Mesothelial cell of epicardium (in vitro differentiated cells): Measurements from ENCODE around the gene FUT8. TPM values are rescaled to one million over a fixed set of nuclear protein-coding genes. Genes with fewer than 3 reads are reported as not detected.

ENCODE experiments used
- DNase-seq, 2 experiments: peaks; one replicate each; pipeline ENCODE4 v3.0.0; 2021; ENCODE audit warnings: low spot score in 2 of 2; ENCODE audit not compliant: unreplicated experiment in 2 of 2
- H3K27ac Mint-ChIP-seq: 2 replicates; pipeline ENCODE4 v1.8.0; 2021; ENCODE audit warnings: mixed read lengths
- H3K27me3 Mint-ChIP-seq: 2 replicates; pipeline ENCODE4 v1.8.0; 2021; ENCODE audit warnings: low read depth, mixed read lengths
- H3K36me3 Mint-ChIP-seq: 2 replicates; pipeline ENCODE4 v1.8.0; 2021; ENCODE audit warnings: mixed read lengths
- H3K4me1 Mint-ChIP-seq: 2 replicates; pipeline ENCODE4 v1.8.0; 2021; ENCODE audit warnings: mixed read lengths
- H3K4me3 Mint-ChIP-seq: 2 replicates; pipeline ENCODE4 v1.8.0; 2021; ENCODE audit warnings: mild to moderate bottlenecking, moderate library complexity, mixed read lengths
- H3K9me3 Mint-ChIP-seq: 2 replicates; pipeline ENCODE4 v1.8.0; 2021; ENCODE audit warnings: mixed read lengths
- total RNA-seq: library from RNA; stranded (reverse); gene quantifications from 3 replicates; pipeline ENCODE4 v1.2.1, GENCODE V29; 2021
- TF ChIP-seq, protein P1 (sequence below): fragments of 200-600 bp; sonication (generic); IDR thresholded peaks from one replicate; pipeline ENCODE4 v1.5.0; 2021; ENCODE audit warnings: antibody characterized with exemption; ENCODE audit not compliant: unreplicated experiment

FUT8 gene
- total RNA-seq, 1 donor from 2014 or later: 49.4 TPM

DNA sequence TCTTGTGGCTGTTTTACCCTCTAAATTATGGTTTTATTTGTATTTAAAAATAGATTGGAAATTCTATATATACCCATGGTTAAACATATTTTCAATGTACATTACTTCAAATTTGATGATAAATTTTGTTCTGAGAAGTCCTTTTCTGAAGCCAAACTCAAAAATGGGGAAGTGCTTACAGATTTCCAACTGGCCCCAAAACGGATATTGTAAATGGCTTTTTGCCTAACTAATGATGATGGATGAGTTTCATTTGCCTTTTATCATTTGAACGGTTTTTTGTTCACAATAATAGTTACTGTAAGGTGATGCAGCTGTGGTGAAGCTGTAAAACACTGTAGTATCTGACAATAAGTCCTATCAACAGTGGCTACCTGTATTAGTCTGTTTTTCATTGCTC, 136.9 kb downstream of the FUT8 start:
- no peak overlapping the region for H3K27ac Mint-ChIP-seq
- no peaks in the 10 kb centered on the region for H3K36me3 Mint-ChIP-seq
- H3K27me3 Mint-ChIP-seq: no peaks in the 10 kb centered on the region
- H3K9me3 Mint-ChIP-seq: no peaks in the 10 kb centered on the region
- TF ChIP-seq, protein P1, sequence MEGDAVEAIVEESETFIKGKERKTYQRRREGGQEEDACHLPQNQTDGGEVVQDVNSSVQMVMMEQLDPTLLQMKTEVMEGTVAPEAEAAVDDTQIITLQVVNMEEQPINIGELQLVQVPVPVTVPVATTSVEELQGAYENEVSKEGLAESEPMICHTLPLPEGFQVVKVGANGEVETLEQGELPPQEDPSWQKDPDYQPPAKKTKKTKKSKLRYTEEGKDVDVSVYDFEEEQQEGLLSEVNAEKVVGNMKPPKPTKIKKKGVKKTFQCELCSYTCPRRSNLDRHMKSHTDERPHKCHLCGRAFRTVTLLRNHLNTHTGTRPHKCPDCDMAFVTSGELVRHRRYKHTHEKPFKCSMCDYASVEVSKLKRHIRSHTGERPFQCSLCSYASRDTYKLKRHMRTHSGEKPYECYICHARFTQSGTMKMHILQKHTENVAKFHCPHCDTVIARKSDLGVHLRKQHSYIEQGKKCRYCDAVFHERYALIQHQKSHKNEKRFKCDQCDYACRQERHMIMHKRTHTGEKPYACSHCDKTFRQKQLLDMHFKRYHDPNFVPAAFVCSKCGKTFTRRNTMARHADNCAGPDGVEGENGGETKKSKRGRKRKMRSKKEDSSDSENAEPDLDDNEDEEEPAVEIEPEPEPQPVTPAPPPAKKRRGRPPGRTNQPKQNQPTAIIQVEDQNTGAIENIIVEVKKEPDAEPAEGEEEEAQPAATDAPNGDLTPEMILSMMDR: no peak
- H3K4me3 Mint-ChIP-seq: no peak overlapping the region
- H3K4me1 Mint-ChIP-seq: no peaks in the 10 kb centered on the region
- no peak for DNase-seq

DNA sequence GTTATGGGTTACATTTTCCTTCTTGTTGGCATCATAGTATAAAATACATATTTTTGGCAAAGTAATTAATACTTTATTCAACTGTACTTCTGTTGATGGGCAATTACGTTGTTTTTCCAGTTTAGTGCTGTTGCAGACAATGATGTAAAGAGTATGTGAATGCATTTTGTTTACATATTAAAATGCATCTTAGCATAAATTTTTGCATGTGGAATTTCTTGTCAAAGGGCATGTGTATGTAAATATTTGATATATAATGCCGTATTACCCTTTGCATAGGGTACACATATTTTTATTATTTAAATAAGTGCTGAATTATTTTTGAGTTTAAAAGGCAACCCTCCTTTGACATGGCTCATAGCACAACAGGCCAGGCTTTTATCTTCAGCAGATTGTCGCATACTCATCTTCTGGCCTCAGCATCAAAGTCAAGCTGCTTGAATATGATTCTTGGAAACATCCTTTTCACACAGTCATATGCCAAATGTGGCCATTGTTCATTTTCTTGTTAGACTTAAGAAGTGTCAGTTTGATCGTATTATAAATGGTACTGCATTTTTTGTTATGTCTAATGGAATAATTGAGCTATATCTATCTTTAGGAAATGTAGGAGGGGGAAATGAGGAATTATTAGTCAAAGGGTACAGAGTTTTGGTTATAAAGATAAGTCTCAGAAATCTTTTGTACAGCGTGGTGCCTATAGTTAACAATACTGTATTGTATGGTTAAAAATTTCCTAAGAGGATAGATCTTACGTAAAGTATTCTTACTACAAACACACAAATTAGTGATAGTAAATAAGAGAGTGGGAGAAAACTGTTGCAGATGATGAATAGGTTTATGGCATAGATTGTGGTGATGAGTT, 138.5 kb downstream of the FUT8 start:
- H3K27me3 Mint-ChIP-seq: no peaks in the 10 kb centered on the region
- no peaks in the 10 kb centered on the region for H3K4me1 Mint-ChIP-seq
- H3K27ac Mint-ChIP-seq: no peak overlapping the region
- H3K4me3 Mint-ChIP-seq: no peak overlapping the region
- TF ChIP-seq, protein P1: no peak
- no peaks in the 10 kb centered on the region for H3K9me3 Mint-ChIP-seq
- no peaks in the 10 kb centered on the region for H3K36me3 Mint-ChIP-seq
- DNase-seq: no peak

DNA sequence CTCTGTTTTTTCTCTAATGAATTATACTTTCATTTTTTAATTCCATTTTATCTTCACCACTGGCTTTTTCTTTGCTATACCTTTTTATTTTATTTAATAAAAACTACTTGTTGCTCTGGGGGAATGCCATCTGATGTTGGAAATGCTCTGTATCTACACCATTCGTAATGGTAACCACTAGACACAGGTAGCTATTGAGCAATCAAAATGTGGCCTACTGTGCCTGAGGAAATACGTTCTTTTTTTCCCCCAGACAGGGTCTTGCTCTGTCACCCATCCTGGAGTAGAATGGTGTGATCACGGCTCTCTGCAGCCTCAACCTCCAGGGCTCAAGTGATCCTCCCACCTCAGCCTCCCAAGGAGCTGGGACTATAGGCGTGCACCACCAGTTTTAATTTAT, 140.2 kb downstream of the FUT8 start:
- no peaks in the 10 kb centered on the region for H3K4me1 Mint-ChIP-seq
- H3K27me3 Mint-ChIP-seq: no peaks in the 10 kb centered on the region
- no peaks in the 10 kb centered on the region for H3K36me3 Mint-ChIP-seq
- H3K9me3 Mint-ChIP-seq: no peaks in the 10 kb centered on the region
- no peak overlapping the region for H3K4me3 Mint-ChIP-seq
- TF ChIP-seq, protein P1: no peak
- no peak for DNase-seq
- no peak overlapping the region for H3K27ac Mint-ChIP-seq

DNA sequence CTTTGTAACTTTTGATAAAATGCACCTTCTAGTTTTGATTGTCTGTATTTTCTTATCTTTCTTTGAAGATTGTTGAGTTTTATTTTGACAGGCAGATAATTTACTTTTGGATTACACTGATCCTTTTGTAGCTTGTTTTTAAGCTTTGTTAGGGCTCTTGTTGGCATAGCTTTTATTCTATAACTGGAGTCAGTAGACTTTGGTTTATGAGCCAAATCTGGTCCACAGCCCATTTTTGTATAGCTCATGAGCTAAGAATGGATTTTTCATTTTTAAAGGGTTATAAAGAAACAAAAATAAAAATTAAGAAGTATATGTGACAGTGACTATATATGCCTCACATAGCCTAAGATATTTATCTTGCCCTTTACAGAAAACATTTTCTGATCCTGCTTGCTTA, 142.3 kb downstream of the FUT8 start:
- H3K4me1 Mint-ChIP-seq: no peaks in the 10 kb centered on the region
- H3K27me3 Mint-ChIP-seq: no peaks in the 10 kb centered on the region
- H3K36me3 Mint-ChIP-seq: no peaks in the 10 kb centered on the region
- TF ChIP-seq, protein P1: no peak
- no peak overlapping the region for H3K4me3 Mint-ChIP-seq
- H3K9me3 Mint-ChIP-seq: no peaks in the 10 kb centered on the region
- H3K27ac Mint-ChIP-seq: no peak overlapping the region
- no peak for DNase-seq

DNA sequence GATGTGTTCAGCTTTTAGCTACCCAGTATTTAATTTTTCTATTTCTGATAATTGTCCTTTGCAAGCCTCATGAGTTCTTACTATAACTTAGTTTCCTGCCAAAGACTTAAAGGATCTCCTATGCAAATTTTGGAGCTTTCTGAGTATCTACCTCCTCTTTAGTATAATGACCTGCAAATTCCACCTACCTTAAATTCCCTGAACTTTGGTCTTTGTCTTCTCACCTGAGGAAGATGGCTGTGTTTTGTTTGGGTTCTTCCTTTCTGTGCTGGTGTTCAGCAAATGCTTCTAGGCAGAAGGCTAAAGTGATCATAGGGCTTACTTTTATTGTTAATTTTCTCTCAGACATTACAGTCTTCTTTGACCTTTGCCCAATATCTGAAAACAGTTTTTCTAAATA, 142.8 kb downstream of the FUT8 start:
- peaks cover 1% of the 10 kb centered on the region for H3K4me1 Mint-ChIP-seq
- no peaks in the 10 kb centered on the region for H3K36me3 Mint-ChIP-seq
- DNase-seq: no peak
- H3K4me3 Mint-ChIP-seq: no peak overlapping the region
- H3K27me3 Mint-ChIP-seq: no peaks in the 10 kb centered on the region
- H3K27ac Mint-ChIP-seq: no peak overlapping the region
- no peaks in the 10 kb centered on the region for H3K9me3 Mint-ChIP-seq
- TF ChIP-seq, protein P1: no peak

DNA sequence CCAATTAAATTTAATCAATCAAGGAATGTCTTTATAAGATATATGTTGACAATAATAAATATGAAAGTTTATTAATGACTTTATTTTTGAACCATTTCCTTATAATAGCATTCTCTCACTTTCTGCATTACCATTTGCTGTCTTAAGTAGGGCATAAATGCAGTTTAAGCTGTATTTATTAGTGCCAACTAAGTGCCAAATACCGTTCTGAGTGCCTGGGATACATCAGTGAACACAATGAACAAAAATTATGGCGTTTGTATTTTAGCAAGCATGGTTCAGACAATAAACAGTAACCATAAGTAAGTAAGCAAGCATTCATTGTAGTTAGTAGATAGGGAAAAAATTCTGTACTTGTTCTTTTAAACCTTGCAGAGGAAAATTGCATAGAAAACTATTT, 145.8 kb downstream of the FUT8 start:
- Mint-ChIP-seq H3K36me3 (peaks cover 9% of the 10 kb centered on the region), H3K27ac (no peak overlapping the region), H3K9me3 (no peaks in the 10 kb centered on the region), H3K4me3 (no peak overlapping the region), H3K4me1 (peaks cover 4% of the 10 kb centered on the region), H3K27me3 (no peaks in the 10 kb centered on the region)
- TF ChIP-seq, protein P1: no peak
- no peak for DNase-seq
